RWPE1 (cell line): ENCODE results near the gene PKLR.

Experiments
- CTCF ChIA-PET: fragments of 350-600 bp; sonication (Branson Sonifier 250); formaldehyde crosslinking; extraction: SDS; loops from one replicate; lab custom pipeline; 2021; lab: Yijun Ruan, JAX
- POLR2A ChIA-PET: fragments of 400-600 bp; formaldehyde crosslinking; extraction: SDS; loops from one replicate; lab custom pipeline; 2020; ENCODE audit warnings: antibody characterized with exemption; ENCODE audit not compliant: low non-redundant PET; lab: Yijun Ruan, JAX
- DNase-seq: peaks from one replicate; pipeline ENCODE4 v3.0.0; 2012; ENCODE audit warnings: low spot score
- H3K27ac ChIP-seq: fragments of 450-650 bp; 2 replicates; pipeline ENCODE4 v1.5.1; 2017
- TF ChIP-seq, protein P1 (sequence below): fragments of 450-650 bp; conservative IDR thresholded peaks from 2 replicates; pipeline ENCODE4 v1.5.1; 2017; ENCODE audit warnings: low read depth, mild to moderate bottlenecking

The PKLR gene

DNA sequence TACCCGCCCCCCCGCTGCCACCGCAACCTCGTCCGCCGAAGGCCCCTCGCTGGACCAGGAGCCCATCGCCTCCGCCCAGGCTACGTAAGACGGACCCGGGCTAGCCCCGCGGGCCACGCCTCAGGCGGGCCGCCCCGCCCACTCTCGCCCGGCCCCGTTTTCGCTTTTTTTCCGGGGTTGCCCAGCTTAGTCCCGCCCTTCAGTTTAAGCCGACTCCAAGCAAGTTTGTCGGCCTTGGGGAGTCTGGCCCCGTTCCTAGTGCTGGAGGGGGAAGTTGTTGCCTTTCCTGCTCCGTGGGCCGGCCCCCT lies 22.4 kb upstream of the PKLR start:
- peak overlapping the region; percentile 98 for H3K27ac ChIP-seq
- POLR2A ChIA-PET, result interaction anchor here (0.7 kb wide), 1 partner anchor 51 kb away, joined by 3 read pairs; no protein-coding TSS in a partner anchor
- peak; percentile 92 for DNase-seq
- TF ChIP-seq, protein P1, sequence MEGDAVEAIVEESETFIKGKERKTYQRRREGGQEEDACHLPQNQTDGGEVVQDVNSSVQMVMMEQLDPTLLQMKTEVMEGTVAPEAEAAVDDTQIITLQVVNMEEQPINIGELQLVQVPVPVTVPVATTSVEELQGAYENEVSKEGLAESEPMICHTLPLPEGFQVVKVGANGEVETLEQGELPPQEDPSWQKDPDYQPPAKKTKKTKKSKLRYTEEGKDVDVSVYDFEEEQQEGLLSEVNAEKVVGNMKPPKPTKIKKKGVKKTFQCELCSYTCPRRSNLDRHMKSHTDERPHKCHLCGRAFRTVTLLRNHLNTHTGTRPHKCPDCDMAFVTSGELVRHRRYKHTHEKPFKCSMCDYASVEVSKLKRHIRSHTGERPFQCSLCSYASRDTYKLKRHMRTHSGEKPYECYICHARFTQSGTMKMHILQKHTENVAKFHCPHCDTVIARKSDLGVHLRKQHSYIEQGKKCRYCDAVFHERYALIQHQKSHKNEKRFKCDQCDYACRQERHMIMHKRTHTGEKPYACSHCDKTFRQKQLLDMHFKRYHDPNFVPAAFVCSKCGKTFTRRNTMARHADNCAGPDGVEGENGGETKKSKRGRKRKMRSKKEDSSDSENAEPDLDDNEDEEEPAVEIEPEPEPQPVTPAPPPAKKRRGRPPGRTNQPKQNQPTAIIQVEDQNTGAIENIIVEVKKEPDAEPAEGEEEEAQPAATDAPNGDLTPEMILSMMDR, result no peak
- CTCF ChIA-PET, result interaction anchor here (0.5 to 5.1 kb wide), 12 partner anchors 10 to 325 kb away, joined by 3 to 34 read pairs (median 4); partner anchors contain the start of gene THBS3

DNA sequence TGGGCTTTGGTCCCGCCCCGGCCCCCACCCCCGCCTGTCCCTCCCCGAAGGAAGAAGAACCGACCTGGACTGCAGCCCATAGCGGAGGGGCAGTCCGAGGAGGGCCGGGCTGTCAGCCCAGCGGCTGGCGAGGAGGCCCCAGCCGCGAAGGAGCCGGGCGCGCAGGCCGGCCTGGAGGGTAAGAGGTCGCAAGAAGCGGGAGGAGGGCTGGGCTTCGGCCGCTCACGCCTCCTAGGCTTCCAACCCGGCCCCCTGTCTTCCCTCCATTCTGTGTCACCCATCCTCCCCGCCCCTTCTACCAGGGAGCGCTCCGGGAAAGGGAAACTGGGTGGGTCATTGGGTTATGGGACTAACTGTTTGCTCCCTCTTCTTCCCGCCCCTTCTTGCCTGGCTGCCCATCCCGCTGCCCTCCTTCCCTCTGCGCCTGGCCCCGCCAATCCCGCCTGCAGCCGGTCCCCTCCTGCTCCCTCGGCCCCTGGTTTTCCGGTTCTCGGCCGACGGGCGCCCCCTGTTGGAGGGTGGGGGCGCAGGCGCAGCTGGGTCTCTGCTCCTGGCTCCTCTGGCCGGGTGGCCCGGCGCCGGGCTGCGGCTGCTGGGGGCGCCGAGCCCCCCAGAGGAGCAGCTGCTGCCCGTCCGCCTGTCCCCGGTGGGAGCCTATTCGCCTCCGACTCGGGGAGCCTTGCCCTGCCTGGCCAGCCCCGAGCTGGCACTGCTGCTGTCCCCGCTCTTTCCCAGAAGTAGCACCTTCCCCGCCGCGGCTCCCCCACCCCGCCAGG lies 21.9 kb upstream of the PKLR start:
- ChIA-PET CTCF (interaction anchor here (0.5 to 5.1 kb wide), 13 partner anchors 10 to 325 kb away, joined by 3 to 34 read pairs (median 4); partner anchors contain the start of gene THBS3), POLR2A (interaction anchor here (0.7 kb wide), 1 partner anchor 50 kb away, joined by 3 read pairs; no protein-coding TSS in a partner anchor)
- TF ChIP-seq, protein P1, result peak; percentile 94
- peak; percentile 96 for DNase-seq
- peak overlapping the region; percentile 98 for H3K27ac ChIP-seq

DNA sequence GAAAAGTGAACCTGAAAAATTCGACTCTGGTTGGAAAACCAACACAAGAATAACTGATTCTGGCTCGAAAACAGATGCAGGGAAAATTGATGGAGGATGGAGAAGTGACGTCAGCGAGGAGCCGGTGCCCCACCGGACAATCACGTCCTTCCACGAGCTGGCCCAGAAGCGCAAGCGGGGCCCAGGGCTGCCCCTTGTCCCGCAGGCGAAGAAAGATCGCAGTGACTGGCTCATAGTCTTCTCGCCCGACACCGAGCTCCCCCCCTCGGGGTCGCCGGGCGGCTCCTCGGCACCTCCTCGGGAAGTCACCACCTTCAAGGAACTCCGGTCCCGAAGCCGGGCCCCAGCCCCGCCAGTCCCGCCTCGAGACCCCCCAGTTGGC lies 21.3 kb upstream of the PKLR start:
- DNase-seq, result no peak
- POLR2A ChIA-PET, result no interaction called here
- H3K27ac ChIP-seq, result peak overlapping the region; percentile 98
- CTCF ChIA-PET, result interaction anchor here (0.6 to 5.1 kb wide), 4 partner anchors 12 to 216 kb away, joined by 3 to 34 read pairs (median 4); no protein-coding TSS in a partner anchor
- TF ChIP-seq, protein P1, result no peak

DNA sequence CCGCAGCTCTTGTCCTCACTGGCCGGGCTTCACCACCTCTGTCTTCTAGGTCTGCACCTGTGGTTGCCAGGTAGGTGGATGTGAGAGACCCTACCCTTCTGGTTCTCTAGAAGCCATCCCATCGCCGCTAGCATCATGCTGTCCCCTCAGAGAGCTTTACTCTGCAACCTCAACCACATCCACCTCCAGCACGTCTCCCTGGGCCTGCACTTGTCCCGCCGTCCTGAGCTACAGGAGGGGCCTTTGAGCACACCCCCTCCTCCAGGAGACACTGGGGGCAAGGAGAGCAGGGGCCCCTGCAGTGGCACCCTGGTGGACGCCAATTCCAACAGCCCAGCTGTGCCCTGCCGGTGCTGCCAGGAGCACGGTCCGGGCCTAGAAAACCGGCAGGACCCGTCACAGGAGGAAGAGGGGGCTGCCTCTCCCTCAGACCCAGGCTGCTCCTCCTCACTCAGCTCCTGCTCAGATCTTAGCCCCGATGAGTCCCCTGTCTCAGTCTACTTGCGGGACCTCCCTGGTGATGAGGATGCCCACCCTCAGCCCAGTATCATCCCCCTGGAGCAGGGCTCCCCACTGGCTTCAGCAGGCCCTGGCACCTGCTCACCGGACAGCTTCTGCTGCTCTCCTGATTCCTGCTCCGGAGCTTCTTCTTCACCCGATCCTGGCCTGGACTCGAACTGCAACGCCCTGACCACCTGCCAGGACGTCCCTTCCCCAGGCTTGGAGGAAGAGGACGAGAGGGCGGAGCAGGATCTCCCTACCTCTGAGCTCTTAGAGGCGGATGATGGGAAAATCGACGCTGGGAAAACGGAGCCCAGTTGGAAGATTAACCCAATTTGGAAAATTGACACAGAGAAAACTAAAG lies 20.6 kb upstream of the PKLR start:
- TF ChIP-seq, protein P1, result no peak
- ChIA-PET CTCF (interaction anchor here (0.6 to 5.1 kb wide), 6 partner anchors 12 to 694 kb away, joined by 3 to 34 read pairs (median 4); no protein-coding TSS in a partner anchor), POLR2A (no interaction called here)
- DNase-seq, result no peak
- H3K27ac ChIP-seq, result peak overlapping the region; percentile 98

DNA sequence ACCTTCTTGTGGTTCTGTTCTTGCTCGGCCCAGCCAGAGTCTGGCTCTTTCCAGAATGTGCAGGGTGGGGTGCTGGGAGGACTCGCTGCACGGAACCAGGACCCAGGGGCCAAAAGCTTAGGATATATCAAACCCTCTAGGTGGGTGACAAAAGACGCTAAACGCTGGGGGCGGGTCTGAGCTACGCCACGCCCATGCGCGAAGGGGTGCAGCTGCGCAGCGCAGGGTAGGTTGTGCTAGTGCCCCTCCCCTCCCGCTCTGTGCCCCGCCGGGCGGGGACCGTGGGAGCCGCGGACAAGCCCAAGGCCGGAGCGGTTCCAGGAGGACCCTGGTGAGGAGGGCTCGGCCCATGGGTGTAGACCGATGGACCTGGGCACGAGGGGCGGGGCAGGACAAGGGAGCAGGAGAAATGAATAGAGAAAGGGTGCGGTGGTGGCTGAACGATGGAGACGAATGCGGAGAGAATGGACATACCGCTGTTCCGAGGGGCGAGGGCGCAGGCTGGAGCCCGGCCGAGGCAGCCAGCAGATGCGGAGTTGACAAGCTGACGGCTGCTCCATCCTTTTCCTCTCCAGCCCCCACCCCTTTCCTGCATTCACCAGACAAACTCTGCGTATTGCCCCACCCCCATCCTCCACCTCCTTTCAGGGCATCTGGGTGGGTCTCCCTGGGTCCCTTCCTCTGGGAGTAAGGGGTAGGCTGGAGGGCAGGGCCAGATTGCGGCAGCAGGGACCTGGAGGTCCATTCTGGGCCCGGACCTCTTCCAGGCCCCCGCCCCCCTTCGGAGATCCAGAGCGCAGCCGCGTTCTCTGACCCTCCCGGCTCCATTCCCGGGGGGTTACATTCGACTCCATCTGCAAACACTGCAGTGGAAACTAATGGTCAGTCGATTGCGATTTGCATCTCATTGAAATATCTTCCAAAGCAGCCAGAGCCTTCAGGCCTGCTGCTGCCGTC lies 19.7 kb upstream of the PKLR start, which contains the start of gene RUSC1:
Gene RUSC1, plus strand, starts transcription at position 234 of the 957 bp plus-strand sequence. CDS start 880 bp downstream, outside the sequence.
- peak; percentile 17 for DNase-seq

More for the DNA sequence above, 19.7 kb upstream of the PKLR start, which contains the start of gene RUSC1:
- TF ChIP-seq, protein P1, result no peak
- H3K27ac ChIP-seq, result peak within 1 kb of the TSS; percentile 98
- POLR2A ChIA-PET, result interaction anchor here (0.6 kb wide), 1 partner anchor 1371 kb away, joined by 3 read pairs; no protein-coding TSS in a partner anchor
- CTCF ChIA-PET, result interaction anchor here (0.5 to 5.1 kb wide), 5 partner anchors 44 to 824 kb away, joined by 3 to 34 read pairs (median 3); no protein-coding TSS in a partner anchor
